C4-2B (cell line): Measurements from ENCODE around the gene XCL2.

Experiments
- ZFX ChIP-seq: fragments of 450-650 bp; IDR thresholded peaks from 2 replicates; pipeline ENCODE4 v1.6.1; 2017
- TF ChIP-seq, protein P1 (sequence below): fragments of 450-650 bp; conservative IDR thresholded peaks from 2 replicates; pipeline ENCODE4 v1.5.1; 2017; ENCODE audit warnings: mild to moderate bottlenecking

- TF ChIP-seq, protein P1, sequence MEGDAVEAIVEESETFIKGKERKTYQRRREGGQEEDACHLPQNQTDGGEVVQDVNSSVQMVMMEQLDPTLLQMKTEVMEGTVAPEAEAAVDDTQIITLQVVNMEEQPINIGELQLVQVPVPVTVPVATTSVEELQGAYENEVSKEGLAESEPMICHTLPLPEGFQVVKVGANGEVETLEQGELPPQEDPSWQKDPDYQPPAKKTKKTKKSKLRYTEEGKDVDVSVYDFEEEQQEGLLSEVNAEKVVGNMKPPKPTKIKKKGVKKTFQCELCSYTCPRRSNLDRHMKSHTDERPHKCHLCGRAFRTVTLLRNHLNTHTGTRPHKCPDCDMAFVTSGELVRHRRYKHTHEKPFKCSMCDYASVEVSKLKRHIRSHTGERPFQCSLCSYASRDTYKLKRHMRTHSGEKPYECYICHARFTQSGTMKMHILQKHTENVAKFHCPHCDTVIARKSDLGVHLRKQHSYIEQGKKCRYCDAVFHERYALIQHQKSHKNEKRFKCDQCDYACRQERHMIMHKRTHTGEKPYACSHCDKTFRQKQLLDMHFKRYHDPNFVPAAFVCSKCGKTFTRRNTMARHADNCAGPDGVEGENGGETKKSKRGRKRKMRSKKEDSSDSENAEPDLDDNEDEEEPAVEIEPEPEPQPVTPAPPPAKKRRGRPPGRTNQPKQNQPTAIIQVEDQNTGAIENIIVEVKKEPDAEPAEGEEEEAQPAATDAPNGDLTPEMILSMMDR: no peak
- TF ChIP-seq ZFX: no peak
These were observed 12.8 kb upstream of the XCL2 start for GRCh38 chr1:168556647-168557046.
